Medulla oblongata (tissue), 1 donor: ENCODE data around the gene ADGRL3.

Experiments
- DNase-seq: peaks from one replicate; pipeline ENCODE4 v3.0.0-alpha.2; 2015; ENCODE audit errors: extremely low spot score

The ADGRL3 gene

GRCh38 chr4:61995717-61996340 lies 795.7 kb downstream of the ADGRL3 start:
- no peak for DNase-seq

GRCh38 chr4:61996943-61997342 lies 796.8 kb downstream of the ADGRL3 start:
- DNase-seq = no peak

- no peak for DNase-seq
Measured at GRCh38 chr4:61997831-61998230, 797.7 kb downstream of the ADGRL3 start.

GRCh38 chr4:62003695-62004094 lies 803.6 kb downstream of the ADGRL3 start:
- DNase-seq = peak; percentile 11

GRCh38 chr4:62004881-62005280 lies 804.8 kb downstream of the ADGRL3 start:
- no peak for DNase-seq

GRCh38 chr4:62006108-62006507 lies 806.0 kb downstream of the ADGRL3 start:
- no peak for DNase-seq

- DNase-seq = no peak
Measured at GRCh38 chr4:62015043-62015739, 815.1 kb downstream of the ADGRL3 start.

- no peak for DNase-seq
Measured at GRCh38 chr4:62018537-62018936, 818.4 kb downstream of the ADGRL3 start.

GRCh38 chr4:62023633-62024032 lies 823.5 kb downstream of the ADGRL3 start:
- no peak for DNase-seq

GRCh38 chr4:62028745-62029144 lies 828.6 kb downstream of the ADGRL3 start:
- no peak for DNase-seq

GRCh38 chr4:62030958-62031357 lies 830.8 kb downstream of the ADGRL3 start:
- no peak for DNase-seq

GRCh38 chr4:62037571-62037970 lies 837.4 kb downstream of the ADGRL3 start:
- no peak for DNase-seq

GRCh38 chr4:62051332-62051731 lies 851.2 kb downstream of the ADGRL3 start:
- DNase-seq = no peak

GRCh38 chr4:62053974-62054373 lies 853.8 kb downstream of the ADGRL3 start:
- DNase-seq = no peak

GRCh38 chr4:62057031-62057430 lies 856.9 kb downstream of the ADGRL3 start:
- no peak for DNase-seq

GRCh38 chr4:62058571-62058970 lies 858.4 kb downstream of the ADGRL3 start:
- peak; percentile 6 for DNase-seq

- no peak for DNase-seq
Measured at GRCh38 chr4:62070291-62070852, 870.2 kb downstream of the ADGRL3 start.

- no peak for DNase-seq
Measured at GRCh38 chr4:62075089-62075488, 875.0 kb downstream of the ADGRL3 start.

- DNase-seq = no peak
Measured at GRCh38 chr4:62075521-62075920, 875.4 kb downstream of the ADGRL3 start.

GRCh38 chr4:62077406-62077805 lies 877.3 kb downstream of the ADGRL3 start:
- DNase-seq = no peak

- DNase-seq = no peak
Measured at GRCh38 chr4:62080431-62080830, 880.3 kb downstream of the ADGRL3 start.

- no peak for DNase-seq
Measured at GRCh38 chr4:62087706-62088105, 887.6 kb downstream of the ADGRL3 start.

- no peak for DNase-seq
Measured at GRCh38 chr4:62093735-62094134, 893.6 kb downstream of the ADGRL3 start.
